Left ventricle myocardium superior (tissue), 1 donor: ENCODE results near the gene GNRH2. TPM values are rescaled to one million over a fixed set of nuclear protein-coding genes. Genes with fewer than 3 reads are reported as not detected.
"Not testable (repeated sequence)": the region's sequence is repeated elsewhere in the genome, so short reads cannot be mapped to it uniquely, and the experiment has no call there.

ENCODE experiments used
- ATAC-seq: fragments of 200-7000 bp; cut with Tn5 transposase; one replicate; pipeline ENCODE4 v1.9.1; 2020; ENCODE audit warnings: mild to moderate bottlenecking, moderate library complexity
- DNase-seq: peaks from one replicate; pipeline ENCODE4 v3.0.0-alpha.2; 2020
- intact Hi-C: fragments of 100-400 bp; cut with micrococcal nuclease; formaldehyde crosslinking; loops from one replicate; pipeline ENCODE4 v1.11.0; 2022
- total RNA-seq: library from RNA; stranded (reverse); fragmentation: NEBNext Ultra II Directional; extraction: Animal tissue kit (Norgen Biotek cat#: 25700); gene quantifications from one replicate; pipeline ENCODE4 v1.2.1, GENCODE V29; 2021
- donor health status: DM: no; HTN: yes; CAD: no; lungs with severe emphysema.

The GNRH2 gene
- total RNA-seq, 1 donor from 2014 or later, result not detected

- intact Hi-C loops, result no loop called here
- DNase-seq (no peak), ATAC-seq (no peak)
Measured at GRCh38 chr20:3070725-3071124, 27.3 kb downstream of the GNRH2 start.

GRCh38 chr20:3071266-3071609 lies 27.8 kb downstream of the GNRH2 start:
- intact Hi-C loops, result no loop called here
- ATAC-seq (no peak), DNase-seq (no peak)

GRCh38 chr20:3071610-3072529 lies 28.4 kb downstream of the GNRH2 start, which contains the start of gene OXT:
TSS of gene OXT (plus strand) at chr20:3071620. CDS start at chr20:3071656, 36 bp downstream.
- peak; percentile 93 for ATAC-seq
- peak; percentile 76 for DNase-seq
- intact Hi-C loops, result no loop called here

GRCh38 chr20:3072530-3073250 lies 29.3 kb downstream of the GNRH2 start:
- ATAC-seq (no peak), DNase-seq (no peak)
- intact Hi-C loops, result no loop called here

- ATAC-seq, intact Hi-C loops, DNase-seq: not testable (repeated sequence)
Measured at GRCh38 chr20:3073251-3073643, 29.8 kb downstream of the GNRH2 start.

GRCh38 chr20:3074812-3075211 lies 31.4 kb downstream of the GNRH2 start:
- ATAC-seq (no peak), DNase-seq (no peak)
- intact Hi-C loops, result no loop called here

GRCh38 chr20:3075315-3075714 lies 31.9 kb downstream of the GNRH2 start:
- DNase-seq, ATAC-seq, intact Hi-C loops: not testable (repeated sequence)

- intact Hi-C loops, result no loop called here
- no peak for DNase-seq
- no peak for ATAC-seq
Measured at GRCh38 chr20:3077618-3078134, 34.3 kb downstream of the GNRH2 start.

GRCh38 chr20:3080939-3081388 lies 37.5 kb downstream of the GNRH2 start:
- intact Hi-C loops, result no loop called here
- ATAC-seq (peak; percentile 98), DNase-seq (peak; percentile 86)

GRCh38 chr20:3081641-3082040 lies 38.2 kb downstream of the GNRH2 start:
- no peak for ATAC-seq

GRCh38 chr20:3082306-3082951 lies 39.0 kb downstream of the GNRH2 start:
- DNase-seq, result peak; percentile 56
- ATAC-seq, result peak; percentile 8
- intact Hi-C loops, result no loop called here

More at GRCh38 chr20:3081641-3082040, 38.2 kb downstream of the GNRH2 start:
- no peak for DNase-seq
- intact Hi-C loops, result no loop called here

GRCh38 chr20:3082955-3083952 lies 39.8 kb downstream of the GNRH2 start:
- ATAC-seq, result no peak
- DNase-seq, result no peak
- intact Hi-C loops, result no loop called here

- no peak for ATAC-seq
- intact Hi-C loops, result no loop called here
- DNase-seq, result no peak
Measured at GRCh38 chr20:3084283-3084985, 41.0 kb downstream of the GNRH2 start, which contains the start of gene AVP. TSS of gene AVP (minus strand) at chr20:3084724. CDS start at chr20:3084674, 50 bp downstream.

- ATAC-seq, result no peak
- intact Hi-C loops, result no loop called here
- no peak for DNase-seq
Measured at GRCh38 chr20:3084986-3085360, 41.6 kb downstream of the GNRH2 start.

GRCh38 chr20:3085571-3086072 lies 42.2 kb downstream of the GNRH2 start:
- ATAC-seq, result no peak
- no peak for DNase-seq
- intact Hi-C loops, result no loop called here

GRCh38 chr20:3088031-3088430 lies 44.6 kb downstream of the GNRH2 start:
- ATAC-seq, result no peak
- DNase-seq, result no peak

GRCh38 chr20:3090565-3090964 lies 47.1 kb downstream of the GNRH2 start:
- DNase-seq (no peak), ATAC-seq (no peak)
- intact Hi-C loops, result no loop called here

More at GRCh38 chr20:3088031-3088430, 44.6 kb downstream of the GNRH2 start:
- intact Hi-C loops, result no loop called here
